ENCODE measurements around the gene SLFN12L.
"Not testable (repeated sequence)": the region's sequence is repeated elsewhere in the genome, so short reads cannot be mapped to it uniquely, and the experiment has no call there.

The SLFN12L gene

GRCh38 chr17:35541434-35541833, 4.0 kb upstream of the SLFN12L start:
- no peak for DNase-seq

DNA sequence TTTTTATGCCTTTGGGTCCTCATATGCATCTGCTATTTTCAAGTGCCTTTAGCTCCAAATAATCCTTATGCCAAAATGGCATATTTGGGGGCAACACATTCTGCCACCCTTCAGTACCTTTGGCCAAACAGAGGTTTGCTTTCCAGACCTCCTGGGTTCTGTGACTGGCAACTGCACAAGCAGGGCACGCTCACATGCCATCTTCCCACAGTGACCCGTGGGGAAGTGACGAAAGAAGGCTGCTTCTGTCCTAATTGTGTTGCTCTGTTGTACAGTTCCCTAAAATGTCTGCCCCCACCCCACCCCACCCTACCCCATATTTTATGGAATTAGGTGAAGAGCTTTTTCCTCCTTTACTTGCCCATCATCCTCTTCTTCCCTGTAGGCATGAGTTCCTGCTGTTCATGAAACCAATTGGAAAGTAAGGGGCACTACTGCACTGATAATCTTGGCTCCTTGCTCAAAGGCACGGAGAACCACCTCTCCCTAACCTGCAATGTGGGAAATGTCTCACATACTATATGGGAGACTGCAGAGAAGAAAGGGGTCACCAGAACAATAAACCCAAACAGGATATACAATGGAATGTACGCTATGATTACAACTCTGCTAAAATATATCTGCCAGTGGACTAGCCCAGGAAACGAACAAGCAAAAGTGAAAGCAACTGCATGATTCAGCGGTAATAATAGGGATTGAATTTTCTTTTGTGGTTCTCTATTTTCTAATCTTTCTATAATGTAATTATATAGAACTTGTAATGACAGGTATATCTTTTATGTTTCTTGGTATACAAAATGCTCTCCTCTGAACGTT, 3.3 kb upstream of the SLFN12L start:
- no peak for DNase-seq

- DNase-seq = no peak
These were observed 2.2 kb upstream of the SLFN12L start for GRCh38 chr17:35539659-35540026.

DNA sequence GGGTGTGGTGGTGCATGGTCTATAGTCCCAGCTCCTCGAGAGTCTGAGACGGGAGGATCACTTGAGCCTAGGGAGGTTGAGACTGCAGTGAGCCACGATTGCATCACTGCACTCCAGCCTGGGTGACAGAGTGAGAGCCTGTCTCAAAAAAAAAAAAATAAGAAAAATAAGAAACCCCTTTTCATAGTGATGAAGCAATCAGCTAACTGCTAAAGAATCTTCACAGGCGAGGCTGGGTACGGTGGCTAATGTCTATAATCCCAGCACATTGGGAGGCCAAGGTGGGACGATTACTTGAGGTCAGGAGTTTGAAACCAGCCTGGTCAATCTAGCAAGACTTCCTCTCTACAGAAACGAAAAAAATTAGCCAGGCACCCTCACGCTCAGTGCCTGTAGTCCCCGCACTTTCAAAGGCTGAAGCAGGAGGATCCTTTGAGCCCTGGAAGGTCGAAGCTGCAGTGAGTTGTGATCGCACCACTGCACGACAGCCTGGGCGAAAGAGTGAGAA, 760 bp downstream of the SLFN12L start:
- DNase-seq = no peak

- not testable (repeated sequence) for DNase-seq
These were observed 2.1 kb downstream of the SLFN12L start for GRCh38 chr17:35535406-35535805.

DNA sequence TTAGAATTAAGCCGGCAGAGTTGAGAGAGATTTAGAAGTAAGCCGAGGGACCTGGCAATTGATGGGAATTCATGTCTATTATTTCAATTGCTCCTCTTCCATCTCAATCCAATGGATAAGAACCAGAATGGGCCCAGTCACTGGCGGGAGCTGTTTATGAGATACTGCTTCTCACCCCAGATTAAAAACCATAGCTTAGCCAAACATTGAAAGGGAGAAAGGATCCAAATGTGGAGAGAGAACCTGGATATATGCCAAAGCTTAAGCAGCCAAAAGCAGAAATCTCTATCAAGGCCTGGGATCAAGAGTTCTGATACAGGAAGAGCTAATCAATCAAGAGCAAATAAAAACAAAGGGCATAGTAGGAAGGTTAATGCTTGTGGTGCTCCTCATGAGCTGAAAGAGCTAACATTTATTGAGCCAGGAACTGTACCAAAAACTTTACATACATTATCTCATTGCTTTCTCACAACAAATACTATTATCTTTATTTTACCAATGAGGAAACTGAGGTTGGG, 2.8 kb downstream of the SLFN12L start:
- no peak for DNase-seq

- DNase-seq = no peak
These were observed 6.3 kb downstream of the SLFN12L start for GRCh38 chr17:35531160-35531559.

DNA sequence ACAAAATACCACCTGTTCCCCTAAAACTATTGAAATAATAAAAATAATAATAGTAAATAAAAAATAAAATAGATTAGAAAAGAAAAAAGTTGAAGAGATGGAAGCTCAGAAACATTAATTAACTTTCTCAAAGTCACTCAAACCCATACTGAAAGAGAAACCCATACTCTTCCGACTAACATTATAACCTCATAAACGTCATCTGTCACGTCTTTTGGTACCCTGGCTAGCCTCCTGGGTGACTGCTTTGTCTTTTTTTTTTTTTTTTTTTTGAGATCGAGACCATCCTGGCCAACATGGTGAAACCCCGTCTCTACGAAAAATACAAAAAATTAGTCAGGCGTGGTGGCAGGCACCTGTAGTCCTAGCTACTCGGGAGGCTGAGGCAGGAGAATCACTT, 7.6 kb downstream of the SLFN12L start:
- no peak for DNase-seq

DNA sequence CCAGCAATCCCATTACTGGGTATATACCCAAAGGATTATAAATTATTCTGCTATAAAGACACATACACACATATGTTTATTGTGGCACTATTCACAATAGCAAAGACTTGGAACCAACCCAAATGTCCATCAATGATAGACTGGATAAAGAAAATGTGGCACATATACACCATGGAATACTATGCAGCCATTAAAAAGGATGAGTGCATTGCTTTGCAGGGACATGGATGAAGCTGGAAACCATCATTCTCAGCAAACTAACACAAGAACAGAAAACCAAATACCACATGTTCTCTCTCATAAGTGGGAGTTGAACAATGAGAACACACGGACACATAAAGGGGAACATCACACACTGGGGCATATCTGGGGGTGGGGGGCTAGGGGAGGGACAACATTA, 8.2 kb downstream of the SLFN12L start:
- DNase-seq = not testable (repeated sequence)

DNA sequence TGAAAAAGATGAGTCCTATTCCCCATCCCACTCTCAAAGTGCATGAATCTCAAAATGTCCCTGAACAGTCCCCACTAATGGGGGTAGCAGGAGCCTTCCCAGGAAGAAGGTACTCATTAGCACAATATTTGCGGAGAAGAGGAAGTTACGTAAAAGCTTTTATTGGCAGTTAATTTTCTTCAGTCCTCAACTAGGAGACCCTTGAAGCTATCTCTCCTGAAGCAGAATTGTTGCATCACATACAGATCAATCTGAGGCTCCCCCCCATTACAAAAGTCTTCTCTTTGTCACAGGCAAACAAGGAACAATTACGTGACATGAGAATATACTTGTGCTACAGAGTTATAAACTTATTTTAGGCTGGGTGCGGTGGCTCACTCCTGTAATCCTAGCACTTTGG, 14.2 kb downstream of the SLFN12L start:
- no peak for DNase-seq

GRCh38 chr17:35521654-35522256, 15.7 kb downstream of the SLFN12L start:
- not testable (repeated sequence) for DNase-seq

DNA sequence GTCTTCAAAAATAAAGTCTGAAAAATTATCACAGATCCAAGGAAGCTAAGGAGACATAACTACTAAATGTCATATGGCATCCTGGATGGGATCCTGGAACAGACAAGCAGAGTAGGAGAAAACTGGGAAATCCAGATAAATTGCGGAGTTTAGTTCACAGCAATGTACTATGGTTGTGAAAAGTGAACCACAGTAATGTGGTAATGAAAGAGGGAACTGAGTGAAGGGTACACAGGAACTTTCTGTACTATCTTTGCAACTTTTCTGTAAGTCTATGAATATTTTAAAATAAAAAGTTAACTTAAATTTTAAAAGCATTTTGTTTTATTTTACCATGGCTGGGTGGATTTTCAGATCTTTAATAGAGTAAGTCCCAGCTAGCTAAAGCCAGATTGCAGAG, 16.3 kb downstream of the SLFN12L start:
- no peak for DNase-seq

DNA sequence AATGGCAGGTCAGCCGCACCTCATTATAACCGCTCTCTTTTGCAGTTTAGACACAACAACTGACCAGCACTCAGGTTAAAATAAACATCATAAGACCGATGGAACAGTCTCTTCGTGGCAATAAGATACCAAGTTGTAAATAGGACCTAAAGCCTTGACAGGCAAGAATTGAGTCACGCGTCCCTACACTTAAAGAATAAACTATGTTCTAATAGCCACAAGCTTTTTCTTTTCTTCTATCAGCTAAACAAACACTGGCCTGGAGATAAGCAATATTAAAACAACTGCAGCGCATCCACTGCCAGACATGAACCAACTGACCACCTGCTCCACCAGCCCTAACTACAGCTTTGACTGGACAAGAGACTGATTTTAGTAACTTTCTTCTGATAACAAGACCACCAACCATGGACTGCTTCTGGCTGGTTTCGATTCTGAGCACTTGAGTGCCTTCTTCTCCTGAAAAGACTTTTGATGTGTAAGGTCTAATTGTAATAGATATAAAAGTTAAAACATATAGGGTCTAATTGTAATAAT, 17.5 kb downstream of the SLFN12L start:
- no peak for DNase-seq

- DNase-seq = no peak
These were observed 18.0 kb downstream of the SLFN12L start for GRCh38 chr17:35519439-35519838.

GRCh38 chr17:35518431-35518830, 19.0 kb downstream of the SLFN12L start:
- DNase-seq = not testable (repeated sequence)

DNA sequence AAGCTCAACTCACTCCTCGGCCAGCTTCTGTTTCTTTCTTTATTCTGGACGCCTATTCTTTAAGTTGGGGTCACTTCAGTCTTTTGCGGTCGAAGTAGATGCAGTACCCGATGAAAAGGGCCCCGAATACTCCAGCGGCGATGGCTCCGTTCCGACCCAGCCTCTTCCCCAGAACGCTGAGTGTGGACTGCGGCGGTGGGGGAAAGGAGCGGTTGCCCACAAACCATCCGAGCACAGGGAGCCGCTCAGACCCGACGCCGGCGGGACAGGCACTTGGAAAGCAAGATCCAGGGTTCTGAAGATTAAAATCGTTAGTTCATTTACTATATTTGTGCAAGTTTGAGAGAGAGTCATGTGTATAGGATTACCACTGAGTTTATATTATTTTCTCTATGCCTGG, 22.5 kb downstream of the SLFN12L start:
- DNase-seq = no peak

DNA sequence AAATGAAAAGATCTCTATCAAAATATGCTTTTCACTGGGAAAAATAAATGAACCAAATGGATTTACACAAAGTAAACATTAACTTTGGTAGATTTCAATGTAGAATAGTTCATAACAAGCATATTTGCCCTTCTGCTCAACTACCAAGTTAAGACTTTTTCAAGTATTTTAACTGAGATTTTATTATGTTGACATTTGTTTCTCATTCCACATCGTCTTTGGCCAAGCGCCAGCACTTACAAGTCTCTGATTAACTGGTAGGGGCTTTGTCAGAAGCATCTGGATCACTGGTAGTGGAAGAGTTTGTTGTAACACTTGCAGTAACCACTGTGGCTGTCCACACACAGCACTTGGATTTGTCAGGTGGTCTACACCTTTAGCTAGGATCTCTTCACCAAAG, 22.9 kb downstream of the SLFN12L start:
- peak in 1 of 2 experiments; percentile 32 for DNase-seq

- DNase-seq = no peak
These were observed 27.4 kb downstream of the SLFN12L start for GRCh38 chr17:35510052-35510451.

DNA sequence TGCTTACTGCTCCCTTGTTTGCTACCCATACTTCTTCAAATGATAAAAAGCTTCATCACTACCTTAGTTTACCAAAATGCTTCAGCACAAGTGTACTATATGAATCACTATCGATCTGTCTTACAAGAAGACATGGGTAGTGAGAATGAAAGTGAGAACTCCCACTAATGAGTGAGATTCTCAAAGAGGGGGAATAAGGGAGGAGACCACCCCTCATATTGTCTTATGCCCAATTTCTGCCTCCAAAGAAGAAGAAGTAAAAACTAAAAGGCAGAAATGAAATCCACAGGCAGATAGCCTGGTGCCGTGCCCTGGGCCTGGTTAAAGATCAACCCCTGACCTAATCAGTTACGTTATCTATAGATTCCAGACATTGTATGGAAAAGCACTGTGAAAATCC, 29.8 kb downstream of the SLFN12L start:
- not testable (repeated sequence) for DNase-seq

- no peak for DNase-seq
These were observed 37.9 kb downstream of the SLFN12L start for GRCh38 chr17:35499548-35499947.

GRCh38 chr17:35498448-35499178, 38.9 kb downstream of the SLFN12L start:
- DNase-seq = no peak

- no peak for DNase-seq
These were observed 40.8 kb downstream of the SLFN12L start for GRCh38 chr17:35496451-35497290.
